H9 (cell line): Measurements from ENCODE around the gene TP73. TPM values are rescaled to one million over a fixed set of nuclear protein-coding genes. Genes with fewer than 3 reads are reported as not detected.

Experiments used
- DNase-seq: peaks from one replicate; pipeline ENCODE4 v3.0.0-alpha.2; 2017
- H2AFZ ChIP-seq: one replicate; pipeline ENCODE4 v1.6.1; 2013; ENCODE audit warnings: mild to moderate bottlenecking, low read length, control low read depth, moderate library complexity
- H2AK5ac ChIP-seq: 2 replicates; pipeline ENCODE4 v1.6.1; 2013; ENCODE audit warnings: low read length, control low read depth, mixed read lengths; ENCODE audit not compliant: insufficient read length
- H2BK120ac ChIP-seq: one replicate; pipeline ENCODE4 v1.6.1; 2013; ENCODE audit warnings: low read depth, mild to moderate bottlenecking, low read length, control low read depth, inconsistent platforms; ENCODE audit not compliant: poor library complexity, severe bottlenecking
- H2BK12ac ChIP-seq: 2 replicates; pipeline ENCODE4 v1.6.1; 2013; ENCODE audit warnings: low read length, control low read depth, mixed read lengths, low read depth; ENCODE audit not compliant: insufficient read length
- H2BK15ac ChIP-seq: 2 replicates; pipeline ENCODE4 v1.6.1; 2013; ENCODE audit warnings: low read depth, low read length, control low read depth
- H2BK20ac ChIP-seq: one replicate; pipeline ENCODE4 v1.6.1; 2013; ENCODE audit warnings: low read depth, mild to moderate bottlenecking, low read length, control low read depth, inconsistent platforms; ENCODE audit not compliant: poor library complexity, severe bottlenecking
- H2BK5ac ChIP-seq: 2 replicates; pipeline ENCODE4 v1.6.1; 2013; ENCODE audit warnings: low read length, control low read depth, mixed read lengths; ENCODE audit not compliant: insufficient read length
- H3K14ac ChIP-seq: 2 replicates; pipeline ENCODE4 v1.6.1; 2013; ENCODE audit warnings: low read length, control low read depth; ENCODE audit not compliant: insufficient read depth
- H3K18ac ChIP-seq: 2 replicates; pipeline ENCODE4 v1.6.1; 2013; ENCODE audit warnings: low read depth, mild to moderate bottlenecking, mixed read lengths, low read length, control low read depth; ENCODE audit not compliant: insufficient read length
- H3K23ac ChIP-seq: 2 replicates; pipeline ENCODE4 v1.6.1; 2013; ENCODE audit warnings: low read length, control low read depth, mixed read lengths, low read depth; ENCODE audit not compliant: insufficient read length
- H3K23me2 ChIP-seq: 2 replicates; pipeline ENCODE4 v1.6.1; 2013; ENCODE audit warnings: low read depth, mild to moderate bottlenecking, mixed read lengths, low read length, control low read depth; ENCODE audit not compliant: insufficient read length, poor library complexity, severe bottlenecking
- H3K27ac ChIP-seq: 2 replicates; pipeline ENCODE4 v1.5.1; 2013; ENCODE audit warnings: low read length, control low read depth, mixed read lengths, low read depth; ENCODE audit not compliant: insufficient read length
- H3K27me3 ChIP-seq: 2 replicates; pipeline ENCODE4 v1.6.1; 2013; ENCODE audit warnings: low read length, control low read depth, inconsistent platforms; ENCODE audit not compliant: insufficient read depth
- H3K4ac ChIP-seq: 2 replicates; pipeline ENCODE4 v1.6.1; 2013; ENCODE audit warnings: low read depth, mild to moderate bottlenecking, control low read depth, inconsistent platforms, low read length, moderate library complexity
- H3K4me1 ChIP-seq: 2 replicates; pipeline ENCODE4 v1.6.1; 2013; ENCODE audit warnings: low read length, control low read depth, inconsistent platforms; ENCODE audit not compliant: insufficient read depth
- H3K4me2 ChIP-seq: 2 replicates; pipeline ENCODE4 v1.6.1; 2013; ENCODE audit warnings: low read length, control low read depth, mixed read lengths; ENCODE audit not compliant: insufficient read length, insufficient read depth
- H3K56ac ChIP-seq: 2 replicates; pipeline ENCODE4 v1.6.1; 2013; ENCODE audit warnings: low read depth, mild to moderate bottlenecking, mixed read lengths, low read length, control low read depth; ENCODE audit not compliant: insufficient read length
- H3K79me1 ChIP-seq: 2 replicates; pipeline ENCODE4 v1.6.1; 2013; ENCODE audit warnings: low read depth, mild to moderate bottlenecking, moderate library complexity, low read length, control low read depth, inconsistent platforms; ENCODE audit not compliant: insufficient read depth, poor library complexity, severe bottlenecking
- H3K79me2 ChIP-seq: 2 replicates; pipeline ENCODE4 v1.6.1; 2013; ENCODE audit warnings: low read length, control low read depth, inconsistent platforms; ENCODE audit not compliant: insufficient read depth
- H3K9ac ChIP-seq: 2 replicates; pipeline ENCODE4 v1.6.1; 2013; ENCODE audit warnings: low read length, control low read depth, mixed read lengths; ENCODE audit not compliant: insufficient read length; ENCODE audit errors: extremely low read depth
- H3K9me3 ChIP-seq: one replicate; pipeline ENCODE4 v1.6.1; 2013; ENCODE audit warnings: low read depth, low read length, inconsistent platforms; ENCODE audit not compliant: control insufficient read depth
- H3T11ph ChIP-seq: one replicate; pipeline ENCODE4 v1.6.1; 2013; ENCODE audit warnings: mild to moderate bottlenecking, low read length, control low read depth, inconsistent platforms
- H4K20me1 ChIP-seq: one replicate; pipeline ENCODE4 v1.6.1; 2013; ENCODE audit not compliant: control insufficient read depth, insufficient read length, insufficient read depth
- H4K5ac ChIP-seq: 2 replicates; pipeline ENCODE4 v1.6.1; 2013; ENCODE audit warnings: low read depth, mild to moderate bottlenecking, mixed read lengths, low read length, control low read depth; ENCODE audit not compliant: insufficient read length
- H4K8ac ChIP-seq: replicated peaks from 2 replicates; pipeline ENCODE4 v1.6.1; 2013; ENCODE audit warnings: low read length, control low read depth, mixed read lengths, low read depth; ENCODE audit not compliant: insufficient read length
- H4K91ac ChIP-seq: 2 replicates; pipeline ENCODE4 v1.6.1; 2013; ENCODE audit warnings: low read depth, mild to moderate bottlenecking, moderate library complexity, mixed read lengths, low read length, control low read depth; ENCODE audit not compliant: insufficient read length
- H3K27ac Mint-ChIP-seq, 3 experiments: 2 replicates in 2 of 3; 3 replicates in 1 of 3; pipeline ENCODE4 v1.8.0; 2020 to 2021; ENCODE audit warnings: mixed read lengths in 3 of 3, mild to moderate bottlenecking in 1 of 3, moderate library complexity in 1 of 3
- H3K27me3 Mint-ChIP-seq: 2 replicates; pipeline ENCODE4 v1.8.0; 2021; ENCODE audit warnings: low read depth, mild to moderate bottlenecking, moderate library complexity, mixed read lengths
- H3K36me3 Mint-ChIP-seq, 3 experiments: 2 replicates in 2 of 3; 3 replicates in 1 of 3; pipeline ENCODE4 v1.8.0; 2020 to 2021; ENCODE audit warnings: low read depth in 3 of 3, mixed read lengths in 3 of 3; ENCODE audit not compliant: insufficient read depth in 1 of 3
- H3K4me1 Mint-ChIP-seq, 2 experiments: 2 replicates each; pipeline ENCODE4 v1.8.0; 2020; ENCODE audit warnings: mixed read lengths in 2 of 2
- H3K4me3 Mint-ChIP-seq, 2 experiments: 2 replicates in 1 of 2; 3 replicates in 1 of 2; pipeline ENCODE4 v1.8.0; 2020 to 2021; ENCODE audit warnings: mild to moderate bottlenecking in 2 of 2, mixed read lengths in 2 of 2, moderate library complexity in 1 of 2
- H3K9me3 Mint-ChIP-seq, 2 experiments: 2 replicates in 1 of 2; 3 replicates in 1 of 2; pipeline ENCODE4 v1.8.0; 2020; ENCODE audit warnings: mild to moderate bottlenecking in 2 of 2, mixed read lengths in 2 of 2, moderate library complexity in 1 of 2
- WGBS: extraction: QIAGEN DNeasy Blood & Tissue Kit; methylation state at CpG from one replicate; pipeline ENCODE4 v1.1.7; 2013; ENCODE audit warnings: missing lambda C conversion rate, low lambda C conversion rate, mixed read lengths; ENCODE audit not compliant: insufficient read length; ENCODE audit errors: extremely low coverage; 5-methylcytosine and 5-hydroxymethylcytosine counted together
- total RNA-seq: library from RNA; stranded (reverse); gene quantifications from 2 replicates; pipeline ENCODE4 v1.2.1, GENCODE V29; 2021
- TF ChIP-seq, protein P1 (sequence below): fragments of 200-600 bp; sonication (generic); conservative IDR thresholded peaks from 3 replicates; pipeline ENCODE4 v1.8.0; 2021; ENCODE audit warnings: antibody characterized with exemption, mild to moderate bottlenecking

Gene TP73
- total RNA-seq, 1 experiment from 2014 or later = 4.7 TPM

DNA sequence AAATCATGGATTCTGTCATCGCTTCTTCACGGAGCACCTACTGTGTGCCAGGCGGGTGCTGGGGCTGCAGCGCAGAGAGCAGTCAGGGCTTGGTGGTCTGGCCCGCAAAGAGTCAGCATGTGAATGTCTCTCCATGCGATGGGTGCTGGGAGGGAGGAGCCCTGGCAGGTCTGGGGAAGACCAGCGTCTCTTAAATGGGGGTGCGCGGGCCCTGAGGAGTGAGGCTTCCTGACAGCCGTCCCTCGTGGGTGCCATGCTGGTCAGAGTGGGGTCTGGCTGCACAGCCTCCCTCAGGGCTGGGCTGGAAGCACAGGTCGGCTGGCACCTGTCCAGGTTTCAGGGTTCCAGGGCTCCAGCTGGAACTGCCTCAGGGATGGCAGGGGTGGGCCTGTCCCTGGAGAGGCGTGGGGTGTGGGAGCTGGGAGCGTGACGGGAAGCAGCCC, 18.5 kb downstream of the TP73 start:
- Histone ChIP-seq H2AFZ (no peak overlapping the region), H3K23me2 (no peaks in the 10 kb centered on the region), H2BK5ac (no peak overlapping the region), H3K27me3 (no peaks in the 10 kb centered on the region), H3K9me3 (no peaks in the 10 kb centered on the region), H3T11ph (no peak overlapping the region), H3K27ac (no peak overlapping the region), H4K91ac (no peak overlapping the region), H4K8ac (no peak overlapping the region), H3K79me1 (no peaks in the 10 kb centered on the region), H4K20me1 (no peaks in the 10 kb centered on the region), H4K5ac (no peak overlapping the region), H3K23ac (no peak overlapping the region), H2BK12ac (no peak overlapping the region), H3K18ac (no peak overlapping the region), H2BK120ac (no peak overlapping the region), H3K4me2 (no peak overlapping the region), H2AK5ac (no peak overlapping the region), H3K56ac (no peak overlapping the region), H2BK15ac (no peak overlapping the region), H3K4me1 (no peaks in the 10 kb centered on the region), H3K9ac (no peak overlapping the region), H3K4ac (no peak overlapping the region), H3K14ac (no peak overlapping the region), H3K79me2 (no peaks in the 10 kb centered on the region), H2BK20ac (no peak overlapping the region)
- Mint-ChIP-seq H3K36me3 (no peaks in the 10 kb centered on the region; a peak in 1 of 7 replicates), H3K9me3 (no peaks in the 10 kb centered on the region), H3K27me3 (peaks cover 43% of the 10 kb centered on the region), H3K27ac (no peak overlapping the region), H3K4me1 (peaks cover 31 to 50% of the 10 kb centered on the region in 2 experiments), H3K4me3 (no peak overlapping the region)
- TF ChIP-seq, protein P1, sequence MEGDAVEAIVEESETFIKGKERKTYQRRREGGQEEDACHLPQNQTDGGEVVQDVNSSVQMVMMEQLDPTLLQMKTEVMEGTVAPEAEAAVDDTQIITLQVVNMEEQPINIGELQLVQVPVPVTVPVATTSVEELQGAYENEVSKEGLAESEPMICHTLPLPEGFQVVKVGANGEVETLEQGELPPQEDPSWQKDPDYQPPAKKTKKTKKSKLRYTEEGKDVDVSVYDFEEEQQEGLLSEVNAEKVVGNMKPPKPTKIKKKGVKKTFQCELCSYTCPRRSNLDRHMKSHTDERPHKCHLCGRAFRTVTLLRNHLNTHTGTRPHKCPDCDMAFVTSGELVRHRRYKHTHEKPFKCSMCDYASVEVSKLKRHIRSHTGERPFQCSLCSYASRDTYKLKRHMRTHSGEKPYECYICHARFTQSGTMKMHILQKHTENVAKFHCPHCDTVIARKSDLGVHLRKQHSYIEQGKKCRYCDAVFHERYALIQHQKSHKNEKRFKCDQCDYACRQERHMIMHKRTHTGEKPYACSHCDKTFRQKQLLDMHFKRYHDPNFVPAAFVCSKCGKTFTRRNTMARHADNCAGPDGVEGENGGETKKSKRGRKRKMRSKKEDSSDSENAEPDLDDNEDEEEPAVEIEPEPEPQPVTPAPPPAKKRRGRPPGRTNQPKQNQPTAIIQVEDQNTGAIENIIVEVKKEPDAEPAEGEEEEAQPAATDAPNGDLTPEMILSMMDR = no peak
- DNase-seq = no peak
- WGBS = no CpG with 5 or more reads among the region's 15 CpGs
